AG08396 (cell line): ENCODE measurements around the gene TOX4.
A peak's percentile ranks its signal among the peaks of the same experiment; 100 is the strongest.

Experiments used
- DNase-seq: peaks from one replicate; pipeline ENCODE4 v3.0.0; 2012; ENCODE audit warnings: low spot score, mixed read lengths

Gene TOX4

GRCh38 chr14:21503376-21503775, 26.4 kb downstream of the TOX4 start:
- no peak for DNase-seq

- no peak for DNase-seq
Observed at GRCh38 chr14:21505012-21505553, 28.1 kb downstream of the TOX4 start.

GRCh38 chr14:21506557-21506956, 29.6 kb downstream of the TOX4 start:
- no peak for DNase-seq

- no peak for DNase-seq
Observed at GRCh38 chr14:21509432-21510143, 32.6 kb downstream of the TOX4 start.

- DNase-seq: peak; percentile 90
Observed at GRCh38 chr14:21510735-21511657, 34.0 kb downstream of the TOX4 start, which contains the start of gene METTL3. Gene METTL3 (minus strand): TSS chr14:21511340. CDS start chr14:21511223, 117 bp downstream.

GRCh38 chr14:21514341-21514740, 37.3 kb downstream of the TOX4 start:
- no peak for DNase-seq

- no peak for DNase-seq
Observed at GRCh38 chr14:21518725-21519124, 41.7 kb downstream of the TOX4 start.

GRCh38 chr14:21520767-21521166, 43.8 kb downstream of the TOX4 start:
- DNase-seq: no peak

- peak; percentile 64 for DNase-seq
Observed at GRCh38 chr14:21521501-21521900, 44.5 kb downstream of the TOX4 start.

- DNase-seq: no peak
Observed at GRCh38 chr14:21523203-21523602, 46.2 kb downstream of the TOX4 start.

GRCh38 chr14:21524575-21525490, 47.8 kb downstream of the TOX4 start:
- no peak for DNase-seq

- DNase-seq: no peak
Observed at GRCh38 chr14:21525571-21525961, 48.6 kb downstream of the TOX4 start.

- DNase-seq: peak; percentile 58
Observed at GRCh38 chr14:21525962-21526671, 49.1 kb downstream of the TOX4 start, which contains the start of gene SALL2. Gene SALL2 (minus strand): TSS chr14:21526346. CDS start chr14:21526127, 219 bp downstream.

GRCh38 chr14:21526672-21527317, 49.8 kb downstream of the TOX4 start:
- DNase-seq: no peak

GRCh38 chr14:21527318-21527679, 50.3 kb downstream of the TOX4 start:
- no peak for DNase-seq

GRCh38 chr14:21528381-21529348, 51.7 kb downstream of the TOX4 start:
- DNase-seq: no peak

GRCh38 chr14:21529515-21529914, 52.5 kb downstream of the TOX4 start:
- no peak for DNase-seq

GRCh38 chr14:21533294-21533693, 56.3 kb downstream of the TOX4 start:
- DNase-seq: no peak

GRCh38 chr14:21534576-21534975, 57.6 kb downstream of the TOX4 start:
- no peak for DNase-seq
